GM21737 (cell line): Measurements from ENCODE around the gene SLC16A3.

ENCODE experiments used
- ATAC-seq: cut with Tn5 transposase; IDR thresholded peaks from one replicate; pipeline ENCODE4 v1.9.1; 2021; ENCODE audit warnings: mild to moderate bottlenecking, moderate library complexity; ENCODE audit not compliant: unreplicated experiment

SLC16A3 gene

DNA sequence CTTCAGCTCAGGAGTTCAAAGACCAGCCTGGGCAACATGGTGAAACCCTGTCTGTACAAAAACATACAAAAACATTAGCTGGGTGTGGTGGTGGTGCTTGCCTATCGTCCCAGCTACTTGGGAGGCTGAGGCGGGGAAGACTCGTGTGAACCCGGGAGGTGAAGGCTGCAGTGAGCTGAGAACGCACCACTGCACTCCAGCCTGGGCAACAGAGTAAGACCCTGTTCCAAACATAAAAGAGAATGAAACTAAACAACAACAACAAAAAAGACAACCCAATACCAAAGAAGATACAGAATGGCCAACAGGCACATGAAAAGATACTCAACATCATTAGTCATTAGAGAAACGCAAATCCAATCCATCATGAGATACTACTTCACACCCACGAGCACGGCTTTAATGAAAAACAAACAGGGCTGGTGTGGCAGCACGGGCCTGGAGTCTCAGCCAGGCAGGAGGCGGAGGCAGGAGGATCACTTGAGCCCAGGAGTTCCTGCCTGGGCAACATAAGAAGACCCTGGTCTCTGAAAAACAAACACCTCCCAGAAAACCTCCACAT lies 7.4 kb upstream of the SLC16A3 start:
- ATAC-seq = no peak

GRCh38 chr17:82222816-82223215 lies 6.0 kb upstream of the SLC16A3 start:
- no peak for ATAC-seq

DNA sequence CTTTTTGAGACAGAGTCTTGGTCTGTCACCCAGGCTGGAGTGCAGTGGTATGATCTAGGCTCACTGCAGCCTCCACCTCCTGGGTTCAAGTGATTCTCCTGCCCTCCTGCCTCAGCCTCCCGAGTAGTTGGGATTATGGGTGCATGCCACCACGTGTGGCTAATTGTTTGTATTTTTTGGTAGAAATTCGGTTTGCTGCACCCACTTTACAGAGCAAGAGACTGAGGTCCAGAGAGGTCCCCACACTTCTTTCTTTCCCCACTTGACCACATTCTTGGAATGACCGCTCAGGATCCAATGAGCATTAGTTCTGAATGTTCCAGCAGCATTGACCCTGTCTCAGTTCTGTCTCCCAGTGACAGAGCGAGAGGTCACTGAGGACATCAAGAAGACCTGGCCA lies 5.3 kb upstream of the SLC16A3 start:
- no peak for ATAC-seq

DNA sequence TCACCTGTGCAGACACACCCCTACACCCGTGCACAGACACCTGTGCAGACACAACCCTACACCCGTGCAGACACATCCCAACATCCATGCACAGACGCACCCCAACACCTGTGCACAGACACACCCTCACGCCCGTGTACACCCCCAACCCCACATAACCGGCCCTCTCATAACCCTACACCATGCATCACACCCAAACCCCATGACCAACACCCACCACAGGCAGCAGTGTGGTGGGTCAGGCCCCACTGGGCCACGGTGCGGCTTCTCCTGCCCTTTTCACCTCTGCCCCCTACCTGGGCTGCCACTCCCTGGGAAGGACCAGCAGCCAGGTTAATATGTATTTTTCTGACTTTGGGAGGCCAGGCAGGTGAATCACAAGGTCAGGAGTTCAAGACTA lies 4.2 kb upstream of the SLC16A3 start:
- ATAC-seq = no peak

DNA sequence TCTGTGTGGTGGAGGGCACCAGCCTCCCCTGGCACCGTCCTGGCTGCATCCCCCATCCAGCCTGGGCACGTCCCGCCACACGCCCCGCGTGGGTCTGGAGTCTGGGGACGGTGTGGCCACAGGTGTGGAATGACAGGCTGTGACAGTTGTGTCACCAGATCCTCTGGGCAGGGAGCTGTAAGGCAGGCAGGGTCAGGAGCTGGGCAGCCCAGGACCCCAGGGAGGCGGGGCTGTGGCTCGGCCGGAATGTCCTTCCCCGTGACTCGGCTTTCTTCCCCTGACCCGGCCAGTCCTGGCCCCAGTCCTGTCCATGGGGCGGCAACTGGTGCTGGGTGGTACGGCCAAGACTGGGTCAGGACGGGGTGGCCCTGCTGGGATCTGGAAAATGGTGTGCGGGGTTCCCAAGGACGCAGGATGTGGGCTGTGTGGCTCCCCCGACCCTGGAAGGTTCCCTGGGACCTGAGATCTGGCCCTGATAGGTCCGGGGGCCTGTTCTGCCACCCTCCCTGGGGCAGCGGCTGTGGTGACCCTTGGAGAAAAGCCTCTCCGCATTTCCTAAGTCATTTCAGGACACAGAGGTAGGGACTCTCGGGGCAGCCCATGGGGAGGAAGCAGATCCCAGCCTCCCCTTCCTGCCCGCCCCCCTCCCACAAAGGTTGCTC lies 3.3 kb upstream of the SLC16A3 start:
- ATAC-seq = no peak

DNA sequence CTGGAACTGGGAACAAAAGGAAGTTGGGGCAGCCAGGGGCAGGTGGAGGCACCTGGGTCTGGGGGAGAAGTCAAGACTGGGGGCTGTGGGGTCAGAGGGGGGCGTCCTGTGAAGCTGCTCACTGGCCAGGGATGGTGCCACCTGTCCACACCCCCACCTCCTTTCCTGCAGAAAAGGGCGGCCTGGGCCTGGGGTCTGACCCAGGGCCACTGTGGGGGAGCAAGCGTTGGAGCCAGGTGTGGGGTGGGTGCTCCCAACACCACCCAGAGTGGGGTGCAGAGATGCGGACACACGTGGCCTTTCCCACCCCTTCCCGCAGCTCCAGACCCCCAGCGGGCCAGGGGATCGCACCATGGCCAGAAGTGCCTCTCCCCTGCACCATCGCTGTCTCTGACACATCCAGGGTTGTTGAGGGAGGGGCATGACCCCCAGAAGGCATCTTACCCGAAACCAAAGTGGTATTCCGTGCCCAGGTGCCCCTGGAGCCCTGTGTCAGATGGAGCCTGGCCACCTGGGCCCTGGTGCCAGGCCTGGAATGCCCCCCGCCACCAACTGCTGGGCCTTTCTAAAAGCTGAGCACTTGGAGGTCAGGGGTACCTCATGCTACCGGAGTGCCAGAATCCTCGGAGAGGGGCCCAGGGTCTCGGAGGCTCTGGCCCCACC lies 2.6 kb upstream of the SLC16A3 start:
- no peak for ATAC-seq

- ATAC-seq = no peak
Observed at GRCh38 chr17:82226809-82227628, 1.8 kb upstream of the SLC16A3 start.

GRCh38 chr17:82227629-82228277 lies 1.1 kb upstream of the SLC16A3 start:
- ATAC-seq = no peak

GRCh38 chr17:82228278-82228841 lies 482 bp upstream of the SLC16A3 start:
- ATAC-seq = no peak

DNA sequence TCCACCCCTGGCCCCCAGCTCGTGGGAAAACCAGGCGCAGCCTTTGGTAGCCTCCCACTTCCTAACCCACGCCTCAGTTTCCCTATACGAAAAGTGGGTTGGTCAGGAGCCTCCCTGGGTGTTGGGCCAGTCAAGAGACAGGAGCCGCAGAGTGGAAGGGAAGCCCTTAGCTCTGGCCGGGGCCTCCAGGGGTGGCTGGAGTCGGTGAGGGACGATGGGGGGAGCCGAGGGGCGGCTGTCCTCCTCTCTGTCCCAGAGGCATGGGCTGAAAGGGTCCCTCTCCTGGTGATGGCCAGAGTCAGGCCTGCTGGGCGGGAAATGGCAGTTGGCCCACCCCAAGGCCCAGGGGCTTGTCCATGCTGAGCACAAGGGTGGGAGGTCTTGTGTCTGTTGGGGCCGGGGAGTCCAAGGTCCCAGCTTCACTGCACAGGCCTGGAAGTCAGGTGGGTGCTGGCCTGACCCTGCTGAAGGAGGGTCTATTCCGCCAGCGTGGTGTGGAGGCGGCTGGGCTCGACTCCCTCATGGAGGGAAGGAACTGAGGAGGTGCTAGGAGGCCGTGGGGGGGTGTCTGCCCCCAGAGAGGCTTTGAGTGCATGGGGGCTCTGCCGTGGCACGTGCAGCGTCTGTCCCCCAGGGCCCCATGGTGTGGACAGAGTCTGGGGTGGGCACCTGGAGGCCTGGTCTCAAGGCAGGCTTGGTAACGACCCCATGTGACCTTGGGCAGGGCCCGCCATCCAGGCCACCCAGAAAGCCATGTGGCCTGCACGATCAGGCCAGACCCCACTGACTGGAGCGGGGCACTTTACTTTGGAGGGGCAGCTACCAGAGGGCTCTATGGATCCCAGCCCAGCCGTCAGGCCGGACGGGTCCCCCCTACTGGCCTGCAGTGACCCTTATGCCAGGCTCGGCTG lies 1.1 kb downstream of the SLC16A3 start:
- no peak for ATAC-seq

DNA sequence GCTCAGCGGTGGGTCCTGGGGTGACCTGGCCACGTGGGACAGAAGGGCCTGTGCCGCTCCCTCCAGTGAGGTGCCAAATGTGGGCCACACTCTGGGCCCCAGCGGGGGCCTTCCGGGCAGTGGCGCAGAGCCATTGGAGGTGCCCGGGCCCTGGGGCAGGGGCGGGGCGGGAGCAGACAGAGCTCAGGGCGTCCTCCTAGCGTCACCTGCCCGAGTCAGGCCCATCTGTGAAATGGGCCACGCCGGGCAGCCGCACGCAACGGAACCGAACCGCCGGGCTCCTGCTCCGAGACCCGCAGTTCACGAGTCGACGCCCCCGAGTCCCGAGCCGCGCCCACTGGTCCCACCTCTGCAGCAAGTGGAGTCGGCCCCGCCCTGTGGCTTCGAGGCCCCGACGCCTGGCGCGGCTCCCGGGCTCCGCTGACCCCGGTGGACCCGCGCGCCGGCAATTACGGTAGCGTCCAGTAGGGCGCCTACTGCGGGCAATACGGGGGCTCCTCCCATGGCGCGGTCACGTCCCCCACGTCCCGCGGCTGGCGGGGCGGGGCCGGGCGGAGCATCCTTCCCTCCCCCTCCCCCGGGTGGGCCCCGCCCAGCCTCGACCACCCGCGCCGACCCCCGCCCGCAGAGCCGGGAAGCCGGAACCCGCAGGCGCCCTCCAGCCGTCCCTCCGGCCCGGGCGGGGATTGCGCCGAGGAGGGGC lies 1.9 kb downstream of the SLC16A3 start:
- peak; percentile 31 for ATAC-seq

DNA sequence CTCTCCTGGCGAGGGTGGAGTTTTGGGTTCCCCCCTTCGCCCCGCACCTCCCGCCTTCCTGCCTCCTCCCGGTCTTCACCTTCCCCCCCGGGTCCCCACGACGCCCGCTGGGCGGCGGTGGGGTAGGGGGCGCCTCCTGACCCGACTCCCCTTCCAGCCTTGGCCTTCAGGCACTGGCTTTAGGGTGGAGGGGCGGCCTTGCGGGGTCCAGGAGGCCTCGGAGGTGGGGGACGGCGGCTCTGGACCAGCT lies 2.4 kb downstream of the SLC16A3 start:
- ATAC-seq = peak; percentile 25

GRCh38 chr17:82231562-82232321 lies 2.9 kb downstream of the SLC16A3 start:
- ATAC-seq = no peak

GRCh38 chr17:82232322-82232820 lies 3.5 kb downstream of the SLC16A3 start:
- ATAC-seq = no peak

DNA sequence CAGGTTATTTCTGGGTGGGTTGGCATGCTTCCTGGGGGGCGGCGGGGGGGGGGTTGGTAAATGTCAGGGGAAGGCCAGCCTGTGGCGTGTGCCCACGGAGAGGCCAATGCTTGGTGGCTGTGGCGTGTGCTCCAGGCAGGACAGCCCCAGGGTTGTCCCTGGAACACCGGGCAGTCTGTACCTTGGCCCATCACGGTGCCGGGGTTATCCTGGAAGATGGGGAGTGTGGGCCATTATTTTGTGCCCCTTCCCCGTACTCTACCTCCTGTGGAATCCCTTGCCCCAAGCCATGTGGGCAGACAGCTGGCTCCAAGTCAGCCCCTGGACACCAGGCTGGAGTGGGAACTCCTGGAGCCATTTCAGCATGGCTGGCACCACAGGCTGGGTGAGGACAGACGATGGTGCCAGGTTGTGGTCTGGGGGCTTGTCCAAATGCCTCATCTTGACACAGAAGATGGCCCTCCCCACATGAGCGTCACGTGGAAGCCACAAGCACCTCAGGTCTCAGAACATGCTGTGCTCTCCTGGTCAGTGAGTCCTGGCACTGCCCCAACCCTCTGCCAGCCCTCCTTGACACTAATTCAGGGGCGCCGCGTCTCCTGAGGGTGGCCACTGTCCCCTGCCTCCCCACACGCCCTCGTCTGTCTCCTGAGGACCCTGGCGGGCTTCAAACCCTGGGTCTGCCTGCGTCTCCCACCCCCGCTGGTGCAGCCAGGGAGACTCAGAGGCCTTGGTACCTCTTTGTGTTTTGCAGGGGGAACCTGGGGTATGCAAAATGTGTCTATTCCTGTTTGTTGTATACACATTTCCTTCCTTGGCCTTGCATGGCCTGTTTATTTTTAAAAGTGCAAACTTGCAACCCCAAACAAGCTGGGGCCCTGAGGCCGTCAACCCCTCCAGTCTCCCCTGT lies 4.3 kb downstream of the SLC16A3 start:
- ATAC-seq = no peak

DNA sequence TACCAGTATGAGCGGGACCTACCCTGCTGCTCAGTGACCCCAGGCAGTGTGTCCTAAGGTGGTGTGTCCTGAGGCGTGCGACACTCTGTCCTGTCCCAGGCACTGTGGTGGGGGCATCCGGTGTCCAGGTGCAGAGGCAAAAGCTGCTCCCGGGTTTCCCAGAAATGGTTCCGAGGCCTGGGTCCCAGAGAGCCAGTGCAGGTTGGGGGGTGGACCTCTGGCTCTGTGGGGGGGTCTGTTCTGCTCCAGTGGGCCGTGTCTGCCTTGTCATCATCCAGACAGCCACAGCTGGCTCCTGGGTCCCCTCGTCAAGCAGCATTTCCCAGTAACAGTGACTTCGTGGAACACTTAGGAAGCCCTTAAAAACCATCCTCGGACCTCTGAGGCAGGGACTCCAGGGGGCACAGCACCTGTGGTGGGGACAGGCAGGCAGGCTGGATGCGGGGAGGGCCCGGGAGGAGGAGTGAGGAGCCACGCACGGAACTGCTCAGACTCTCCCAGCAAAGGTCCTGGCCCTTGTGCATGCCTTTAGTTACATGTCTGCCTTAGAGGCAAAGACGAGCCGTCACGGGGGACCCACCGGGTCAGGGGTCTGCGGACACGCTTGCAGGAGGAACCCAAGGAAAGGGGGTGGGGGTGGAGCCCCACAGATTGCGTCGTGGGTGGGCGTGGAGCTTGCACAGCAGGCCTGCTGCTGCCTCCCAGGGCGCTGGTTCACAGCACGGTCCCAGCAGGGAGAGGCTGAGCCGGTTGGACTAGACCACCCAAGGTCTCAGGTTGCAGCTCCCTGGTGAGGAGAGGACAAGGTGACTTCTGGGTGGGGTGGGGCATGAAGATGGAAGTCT lies 5.6 kb downstream of the SLC16A3 start:
- no peak for ATAC-seq
